GM12801 (cell line): Measurements from ENCODE around the gene STARD13.

ENCODE experiments used
- TF ChIP-seq, protein P1 (sequence below): IDR thresholded peaks from one replicate; pipeline ENCODE4 v1.5.1; 2011; ENCODE audit warnings: control low read depth; ENCODE audit not compliant: insufficient read length; ENCODE audit errors: extremely low read depth

The STARD13 gene

DNA sequence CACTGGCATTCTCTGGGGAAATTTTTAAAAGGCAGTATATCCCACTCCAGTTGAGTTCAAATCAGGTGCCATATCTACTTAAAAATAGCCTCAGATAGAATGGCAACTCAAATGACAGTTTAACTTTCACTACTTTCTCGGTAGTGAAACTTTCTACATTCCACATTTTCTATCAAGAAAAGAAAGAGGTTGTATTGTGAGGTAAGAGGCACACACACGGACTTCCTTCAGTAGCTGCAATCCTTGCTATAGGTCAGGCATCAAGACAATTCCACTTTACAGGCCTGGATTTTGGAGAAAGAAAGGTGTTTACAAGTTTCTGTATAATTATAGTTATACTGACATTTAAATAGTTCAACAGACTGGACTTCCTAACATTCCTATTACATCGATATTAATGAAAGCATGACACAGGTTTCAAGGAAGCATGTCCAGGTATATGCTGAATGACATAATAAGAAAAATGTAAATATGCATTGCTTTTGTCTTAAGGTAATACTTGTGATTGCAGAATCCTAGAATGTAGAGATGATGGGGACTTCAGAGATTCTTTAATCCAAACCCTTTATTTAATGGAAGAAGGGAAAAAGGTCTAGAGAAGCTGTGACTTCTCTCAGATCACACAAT lies 5.2 kb downstream of the STARD13 start:
- TF ChIP-seq, protein P1, sequence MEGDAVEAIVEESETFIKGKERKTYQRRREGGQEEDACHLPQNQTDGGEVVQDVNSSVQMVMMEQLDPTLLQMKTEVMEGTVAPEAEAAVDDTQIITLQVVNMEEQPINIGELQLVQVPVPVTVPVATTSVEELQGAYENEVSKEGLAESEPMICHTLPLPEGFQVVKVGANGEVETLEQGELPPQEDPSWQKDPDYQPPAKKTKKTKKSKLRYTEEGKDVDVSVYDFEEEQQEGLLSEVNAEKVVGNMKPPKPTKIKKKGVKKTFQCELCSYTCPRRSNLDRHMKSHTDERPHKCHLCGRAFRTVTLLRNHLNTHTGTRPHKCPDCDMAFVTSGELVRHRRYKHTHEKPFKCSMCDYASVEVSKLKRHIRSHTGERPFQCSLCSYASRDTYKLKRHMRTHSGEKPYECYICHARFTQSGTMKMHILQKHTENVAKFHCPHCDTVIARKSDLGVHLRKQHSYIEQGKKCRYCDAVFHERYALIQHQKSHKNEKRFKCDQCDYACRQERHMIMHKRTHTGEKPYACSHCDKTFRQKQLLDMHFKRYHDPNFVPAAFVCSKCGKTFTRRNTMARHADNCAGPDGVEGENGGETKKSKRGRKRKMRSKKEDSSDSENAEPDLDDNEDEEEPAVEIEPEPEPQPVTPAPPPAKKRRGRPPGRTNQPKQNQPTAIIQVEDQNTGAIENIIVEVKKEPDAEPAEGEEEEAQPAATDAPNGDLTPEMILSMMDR: no peak

DNA sequence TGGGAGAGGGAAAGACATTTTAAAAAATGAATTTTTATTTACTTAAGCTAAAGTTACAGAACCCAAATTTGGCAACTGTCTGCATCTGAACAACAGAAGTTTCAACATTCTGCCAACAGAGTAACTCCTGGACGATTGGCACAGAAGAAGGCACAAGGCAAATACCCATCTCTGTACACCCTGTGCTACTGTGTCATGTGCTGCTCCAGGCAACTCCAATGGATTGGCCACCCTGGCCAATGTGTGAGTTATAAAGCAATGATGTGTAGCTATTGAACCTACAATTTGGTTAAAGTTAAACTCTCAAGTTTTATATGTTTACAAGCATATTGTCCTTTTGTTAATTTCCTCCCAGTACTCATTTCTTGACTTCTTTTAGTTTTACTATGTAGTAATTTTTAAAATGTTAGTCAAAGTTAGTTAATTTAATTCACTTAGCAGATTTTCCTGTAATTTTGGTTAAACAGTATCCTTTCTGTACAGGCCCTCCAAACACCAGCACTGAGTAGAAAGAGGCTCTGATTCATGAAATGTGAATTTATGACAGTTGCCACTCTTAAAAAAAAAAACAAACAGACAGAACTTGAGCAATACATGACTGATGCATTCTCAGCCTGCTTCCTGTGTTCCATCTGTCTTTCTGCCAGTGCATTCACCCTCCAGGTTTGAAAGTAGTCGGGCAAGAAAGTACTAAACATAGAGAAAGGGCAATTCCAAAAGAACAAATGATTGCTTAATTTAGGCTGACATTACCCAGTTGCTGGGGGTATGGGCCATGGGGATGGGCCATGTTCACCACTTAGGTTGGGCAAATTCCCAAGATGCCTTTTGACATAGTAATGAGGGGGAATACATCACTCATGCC lies 5.9 kb downstream of the STARD13 start:
- TF ChIP-seq, protein P1: no peak

DNA sequence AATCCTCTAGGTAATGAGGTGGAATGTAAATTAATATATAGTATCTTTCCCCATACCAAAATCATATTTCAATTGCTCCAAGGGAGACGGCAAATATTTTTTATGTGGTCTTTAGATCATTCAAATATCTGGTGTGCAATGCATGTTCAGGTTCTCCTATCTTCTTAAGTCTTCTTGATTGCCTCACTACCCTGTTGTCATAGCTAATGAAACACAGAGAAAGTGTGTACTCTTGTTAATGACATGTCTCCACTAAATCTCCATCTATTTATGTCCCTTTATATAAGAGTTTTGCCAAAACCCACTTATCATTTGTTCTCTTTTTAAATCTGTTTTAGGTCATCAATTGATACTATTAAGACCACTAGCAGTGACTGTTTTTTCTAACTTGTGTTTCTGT lies 6.6 kb downstream of the STARD13 start:
- TF ChIP-seq, protein P1: no peak

DNA sequence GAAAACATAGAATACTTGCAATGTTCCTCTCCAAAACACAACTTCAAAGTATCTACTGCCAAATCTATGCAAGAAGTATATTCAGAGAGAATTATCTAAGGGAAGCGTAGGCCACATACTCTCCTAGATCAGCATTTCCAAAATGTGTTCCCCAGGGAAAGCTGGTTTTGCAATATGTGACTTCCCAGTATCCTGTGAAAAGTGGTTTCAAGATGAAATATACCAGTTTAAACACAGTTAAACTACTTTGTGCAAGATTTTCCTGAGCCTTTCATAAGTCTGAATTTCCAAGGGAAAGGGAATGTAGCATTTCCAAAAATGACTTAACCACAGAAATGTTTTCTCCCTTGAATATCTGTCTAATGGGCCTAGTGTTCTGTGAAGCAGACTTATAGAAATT lies 7.6 kb downstream of the STARD13 start:
- TF ChIP-seq, protein P1: no peak

DNA sequence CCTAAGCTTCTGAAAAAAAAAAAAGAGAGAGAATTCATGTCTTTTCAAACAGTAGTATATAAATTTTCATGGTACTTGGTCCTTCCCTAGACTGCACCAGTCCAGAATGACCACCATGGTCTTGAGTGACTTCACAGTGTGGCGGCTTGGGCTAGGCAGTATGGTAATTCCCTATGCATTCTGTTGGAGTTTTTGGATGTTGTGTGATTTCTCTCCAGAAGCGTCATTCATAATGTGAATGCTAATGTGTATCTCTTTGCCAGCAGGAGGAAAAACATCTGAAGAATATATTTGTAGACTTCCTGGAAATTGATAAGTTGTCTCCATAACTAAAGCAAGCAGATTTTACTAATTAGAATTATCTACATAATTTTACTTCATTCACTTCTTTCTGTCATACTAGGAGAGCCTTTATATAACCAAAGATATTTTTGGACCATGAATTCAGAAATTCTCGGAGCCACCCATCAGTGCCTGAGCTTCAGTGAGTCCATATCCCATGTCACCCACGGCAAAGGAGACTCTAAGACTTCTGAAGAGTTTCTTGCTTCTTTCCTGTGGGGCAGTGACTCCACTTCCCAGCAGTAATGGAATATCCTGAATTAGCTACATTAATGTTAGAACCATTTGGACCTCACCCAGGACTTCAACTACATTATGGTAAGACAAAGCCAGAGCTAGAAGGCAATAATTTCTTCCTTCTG lies 8.4 kb downstream of the STARD13 start:
- TF ChIP-seq, protein P1: no peak

DNA sequence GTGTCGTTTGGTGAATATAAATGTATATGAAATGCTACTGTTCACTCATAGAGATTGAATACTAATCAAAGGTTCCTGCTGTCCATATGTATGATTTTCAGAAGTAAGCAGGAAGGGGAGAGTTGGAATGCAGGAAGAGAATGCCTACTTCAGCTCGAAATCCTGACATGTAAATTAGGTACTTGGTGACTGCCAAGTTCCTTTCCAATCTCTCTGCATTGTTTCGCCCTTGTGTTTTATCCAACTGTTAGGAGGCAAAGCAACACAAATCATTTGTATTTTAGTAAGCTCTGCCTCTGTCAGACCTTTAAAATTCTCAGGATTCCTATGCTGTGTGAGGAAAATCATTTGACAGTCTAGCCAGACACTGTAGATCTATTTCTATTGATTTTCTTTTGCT lies 9.0 kb downstream of the STARD13 start:
- TF ChIP-seq, protein P1: no peak

DNA sequence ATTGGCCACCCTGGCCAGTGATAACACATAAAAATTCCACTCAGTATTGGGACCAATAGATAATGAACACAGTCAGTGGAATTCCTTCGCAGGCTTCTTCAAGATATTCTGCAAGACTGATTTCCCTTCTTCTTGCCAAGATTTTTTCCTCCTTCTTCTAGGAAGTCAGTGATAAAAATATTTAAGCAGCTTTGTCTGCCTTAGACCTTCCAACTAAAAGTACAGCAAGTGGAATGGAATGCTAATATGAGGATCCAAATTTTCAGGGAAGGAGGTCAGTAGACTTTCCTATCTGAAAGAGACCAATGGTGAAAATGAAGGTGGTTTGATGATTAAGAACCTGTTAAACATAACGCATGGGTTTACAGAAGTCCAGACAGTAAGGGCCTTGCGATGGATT lies 9.6 kb downstream of the STARD13 start:
- TF ChIP-seq, protein P1: no peak
